ENCODE measurements around the gene NOLC1. TPM values are rescaled to one million over a fixed set of nuclear protein-coding genes. Genes with fewer than 3 reads are reported as not detected.

Gene NOLC1
- total RNA-seq, 1 experiment from 2014 or later = 168 TPM

DNA sequence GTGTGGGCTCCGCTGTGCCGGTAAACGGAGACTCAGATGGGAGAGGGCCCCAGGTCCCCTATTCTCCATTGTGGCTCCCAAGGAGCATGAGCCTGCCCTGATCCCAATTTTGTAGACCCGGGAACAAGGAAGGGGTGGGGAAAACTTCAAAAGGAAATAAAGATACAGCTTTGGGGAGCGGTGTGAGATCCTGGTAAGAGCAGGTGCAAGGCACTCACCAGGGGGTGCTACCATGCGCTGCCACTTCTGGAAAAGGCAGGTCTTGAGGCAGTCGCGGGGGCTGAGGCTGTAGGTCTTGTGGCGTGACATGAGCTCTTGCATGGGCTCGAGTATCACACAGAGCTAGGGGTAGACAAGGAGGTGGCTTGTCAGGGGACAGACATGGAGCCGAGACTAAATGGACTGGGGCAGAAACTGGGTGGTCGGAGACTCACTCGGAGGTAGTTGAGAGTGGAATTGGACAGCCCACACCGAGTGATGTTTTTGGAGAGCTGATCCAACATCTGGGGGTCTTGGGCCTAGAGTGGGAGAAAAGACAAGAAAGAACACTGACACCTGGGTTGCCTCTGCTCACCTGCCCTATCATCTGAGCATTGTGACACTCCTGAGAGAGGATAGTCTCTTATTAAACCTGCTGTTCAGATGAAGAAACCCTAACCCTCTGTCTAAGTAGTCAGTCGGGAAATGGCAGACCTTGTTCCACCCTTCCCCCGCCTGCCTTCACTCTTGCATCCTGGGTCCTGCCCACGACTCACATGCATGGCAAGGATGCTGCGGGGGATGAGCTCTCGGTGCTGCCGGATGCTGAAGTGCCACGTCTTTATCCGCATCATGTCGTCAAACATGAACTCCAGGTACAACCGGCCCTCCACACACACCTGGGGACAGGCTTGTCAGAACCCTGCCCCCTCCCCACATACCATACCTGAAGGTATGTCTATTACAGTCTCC is 42.7 kb upstream of the NOLC1 start:
- Mint-ChIP-seq H3K9me3 (ENCODE audit: unreplicated experiment) (no peaks in the 10 kb centered on the region), H3K27me3 (ENCODE audit: insufficient read depth, unreplicated experiment) (no peaks in the 10 kb centered on the region), H3K36me3 (ENCODE audit: insufficient read depth, unreplicated experiment) (peaks cover 35% of the 10 kb centered on the region), H3K27ac (ENCODE audit: low read depth, unreplicated experiment) (no peak overlapping the region), H3K4me3 (ENCODE audit: unreplicated experiment) (no peak overlapping the region), H3K4me1 (ENCODE audit: insufficient read depth, unreplicated experiment) (peaks cover 11% of the 10 kb centered on the region)
- TF ChIP-seq, protein P1, sequence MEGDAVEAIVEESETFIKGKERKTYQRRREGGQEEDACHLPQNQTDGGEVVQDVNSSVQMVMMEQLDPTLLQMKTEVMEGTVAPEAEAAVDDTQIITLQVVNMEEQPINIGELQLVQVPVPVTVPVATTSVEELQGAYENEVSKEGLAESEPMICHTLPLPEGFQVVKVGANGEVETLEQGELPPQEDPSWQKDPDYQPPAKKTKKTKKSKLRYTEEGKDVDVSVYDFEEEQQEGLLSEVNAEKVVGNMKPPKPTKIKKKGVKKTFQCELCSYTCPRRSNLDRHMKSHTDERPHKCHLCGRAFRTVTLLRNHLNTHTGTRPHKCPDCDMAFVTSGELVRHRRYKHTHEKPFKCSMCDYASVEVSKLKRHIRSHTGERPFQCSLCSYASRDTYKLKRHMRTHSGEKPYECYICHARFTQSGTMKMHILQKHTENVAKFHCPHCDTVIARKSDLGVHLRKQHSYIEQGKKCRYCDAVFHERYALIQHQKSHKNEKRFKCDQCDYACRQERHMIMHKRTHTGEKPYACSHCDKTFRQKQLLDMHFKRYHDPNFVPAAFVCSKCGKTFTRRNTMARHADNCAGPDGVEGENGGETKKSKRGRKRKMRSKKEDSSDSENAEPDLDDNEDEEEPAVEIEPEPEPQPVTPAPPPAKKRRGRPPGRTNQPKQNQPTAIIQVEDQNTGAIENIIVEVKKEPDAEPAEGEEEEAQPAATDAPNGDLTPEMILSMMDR (IDR thresholded peaks at IDR 0.05; ENCODE audit: unreplicated experiment) = no peak
- intact Hi-C loops (cut with micrococcal nuclease) = no loop called here
- BruUV-seq (replicated peaks) = no TSS peak
- POLR2A ChIA-PET = interaction anchor here (1.2 kb wide), 2 partner anchors 41 to 291 kb away, joined by 3 read pairs; no protein-coding TSS in a partner anchor
- DNase-seq (ENCODE audit: unreplicated experiment) = no peak
- CTCF ChIA-PET = interaction anchor here (0.7 to 1.4 kb wide), 2 partner anchors 12 to 37 kb away, joined by 4 to 8 read pairs; no protein-coding TSS in a partner anchor

DNA sequence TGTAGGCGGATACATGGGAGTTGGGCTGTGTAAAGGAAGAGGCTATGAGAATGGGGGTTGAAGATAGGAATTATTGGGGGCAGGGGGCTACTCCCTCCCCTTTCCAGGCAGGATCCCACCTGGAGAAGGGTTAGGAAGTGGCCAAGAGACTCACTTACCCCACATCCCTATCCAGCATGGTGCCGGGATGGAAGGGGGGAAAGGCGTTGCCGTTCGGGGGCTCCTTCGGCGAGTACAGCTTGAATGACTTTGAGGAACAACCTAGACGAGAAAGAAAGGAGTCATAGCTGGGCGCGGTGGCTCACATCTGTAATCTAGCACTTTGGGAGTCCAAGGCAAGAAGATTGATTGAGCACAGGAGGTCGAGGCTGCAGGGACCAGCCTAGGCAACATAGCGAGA is 40.9 kb upstream of the NOLC1 start:
- TF ChIP-seq, protein P1 (IDR thresholded peaks at IDR 0.05; ENCODE audit: unreplicated experiment) = no peak
- Mint-ChIP-seq H3K4me1 (ENCODE audit: insufficient read depth, unreplicated experiment) (peaks cover 26% of the 10 kb centered on the region), H3K9me3 (ENCODE audit: unreplicated experiment) (no peaks in the 10 kb centered on the region), H3K27ac (ENCODE audit: low read depth, unreplicated experiment) (no peak overlapping the region), H3K36me3 (ENCODE audit: insufficient read depth, unreplicated experiment) (peaks cover 35% of the 10 kb centered on the region), H3K4me3 (ENCODE audit: unreplicated experiment) (no peak overlapping the region), H3K27me3 (ENCODE audit: insufficient read depth, unreplicated experiment) (no peaks in the 10 kb centered on the region)
- ChIA-PET POLR2A (interaction anchor here (1.2 to 1.4 kb wide), 2 partner anchors 20 to 30 kb away, joined by 4 read pairs; no protein-coding TSS in a partner anchor), CTCF (interaction anchor here (0.6 to 2.1 kb wide), 3 partner anchors 10 to 315 kb away, joined by 3 to 11 read pairs (median 5); no protein-coding TSS in a partner anchor)
- intact Hi-C loops (cut with micrococcal nuclease) = no loop called here
- DNase-seq (ENCODE audit: unreplicated experiment) = no peak
- BruUV-seq (replicated peaks) = no TSS peak

DNA sequence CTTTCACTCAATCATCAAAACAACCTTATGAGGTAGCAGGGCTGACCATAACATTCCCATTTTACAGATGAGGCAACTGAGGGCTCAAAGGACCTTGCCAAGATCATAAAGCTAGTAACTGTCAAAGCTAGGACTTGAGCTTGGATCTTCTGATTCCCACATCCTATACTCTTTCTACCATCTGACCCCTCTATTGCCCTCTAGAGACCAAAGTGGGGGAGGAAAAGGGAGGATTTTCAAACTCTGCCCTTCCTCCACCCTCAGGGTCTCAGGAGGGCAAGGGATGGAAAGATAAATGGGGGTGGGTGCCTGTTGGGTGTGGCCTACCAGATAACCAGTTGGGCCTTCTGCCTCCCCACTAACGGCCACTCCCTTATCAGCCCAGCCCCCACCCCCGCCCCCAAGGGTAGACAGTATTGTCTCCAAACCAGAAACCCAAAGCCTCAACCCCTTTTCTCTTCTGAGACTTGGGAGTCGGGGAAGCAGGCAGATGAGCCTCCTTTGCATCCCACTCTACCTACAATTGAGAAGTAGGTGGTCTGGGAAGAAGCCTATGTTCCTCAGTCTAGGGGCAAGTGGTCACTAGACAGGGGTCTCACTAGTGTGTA is 39.9 kb upstream of the NOLC1 start:
- Mint-ChIP-seq H3K36me3 (ENCODE audit: insufficient read depth, unreplicated experiment) (peaks cover 29% of the 10 kb centered on the region), H3K27ac (ENCODE audit: low read depth, unreplicated experiment) (no peak overlapping the region), H3K4me3 (ENCODE audit: unreplicated experiment) (peak overlapping the region; percentile 92), H3K9me3 (ENCODE audit: unreplicated experiment) (no peaks in the 10 kb centered on the region), H3K4me1 (ENCODE audit: insufficient read depth, unreplicated experiment) (peaks cover 36% of the 10 kb centered on the region), H3K27me3 (ENCODE audit: insufficient read depth, unreplicated experiment) (no peaks in the 10 kb centered on the region)
- ChIA-PET CTCF (interaction anchor here (1.7 to 2.1 kb wide), 2 partner anchors 11 to 39 kb away, joined by 5 to 11 read pairs; no protein-coding TSS in a partner anchor), POLR2A (interaction anchor here (0.5 to 4.9 kb wide), 12 partner anchors 11 to 294 kb away, joined by 3 to 33 read pairs (median 9); partner anchors contain the start of genes ARMH3, HPS6, NFKB2 and NOLC1)
- TF ChIP-seq, protein P1 (IDR thresholded peaks at IDR 0.05; ENCODE audit: unreplicated experiment) = peak; percentile 23
- intact Hi-C loops (cut with micrococcal nuclease) = no loop called here
- BruUV-seq (replicated peaks) = no TSS peak
- no peak for DNase-seq (ENCODE audit: unreplicated experiment)

Data from MCF 10A (cell line).